A673 (cell line): ENCODE results near the gene CYP1A2.

Source experiments
- CTCF ChIP-seq: fragments of 300-800, 200-600 bp; sonication (generic); conservative IDR thresholded peaks from 2 replicates; pipeline ENCODE4 v1.5.1; 2017; ENCODE audit warnings: low read depth, mild to moderate bottlenecking, antibody characterized with exemption, low read length, moderate library complexity, mixed read lengths
- EZH2 ChIP-seq: fragments of 200-600 bp; sonication (generic); IDR thresholded peaks from 2 replicates; pipeline ENCODE4 v1.6.1; 2017; ENCODE audit warnings: borderline replicate concordance, low read depth, mild to moderate bottlenecking, mixed read lengths, antibody characterized with exemption, low read length; ENCODE audit not compliant: poor library complexity, severe bottlenecking

- TF ChIP-seq EZH2: no peak
- TF ChIP-seq CTCF: no peak
These were observed 19.6 kb downstream of the CYP1A2 start for GRCh38 chr15:74768099-74768770.
